Trophoblast cell (in vitro differentiated cells and primary cell): ENCODE results near the gene CSRP2.

Experiments used
- DNase-seq, 2 donors: peaks; one replicate each; pipeline ENCODE4 v3.0.0-alpha.2; 2016
- H2AFZ ChIP-seq: 2 replicates; pipeline ENCODE4 v1.6.1; 2013; ENCODE audit warnings: low read length, moderate library complexity, mild to moderate bottlenecking; ENCODE audit not compliant: insufficient read depth, poor library complexity
- H2AK5ac ChIP-seq: 2 replicates; pipeline ENCODE4 v1.6.1; 2013; ENCODE audit warnings: mild to moderate bottlenecking, low read length
- H2BK120ac ChIP-seq: 2 replicates; pipeline ENCODE4 v1.6.1; 2013; ENCODE audit warnings: low read length, mild to moderate bottlenecking, moderate library complexity; ENCODE audit not compliant: insufficient read depth, poor library complexity
- H2BK12ac ChIP-seq: 2 replicates; pipeline ENCODE4 v1.6.1; 2013; ENCODE audit warnings: mild to moderate bottlenecking, low read length, moderate library complexity
- H2BK5ac ChIP-seq: 2 replicates; pipeline ENCODE4 v1.6.1; 2013; ENCODE audit warnings: low read length, low read depth, moderate library complexity, mild to moderate bottlenecking; ENCODE audit not compliant: poor library complexity
- H3K14ac ChIP-seq: 2 replicates; pipeline ENCODE4 v1.6.1; 2013; ENCODE audit warnings: mild to moderate bottlenecking, low read length
- H3K18ac ChIP-seq: 2 replicates; pipeline ENCODE4 v1.6.1; 2013; ENCODE audit warnings: mild to moderate bottlenecking, low read length
- H3K23ac ChIP-seq: 2 replicates; pipeline ENCODE4 v1.6.1; 2013; ENCODE audit warnings: low read length
- H3K27ac ChIP-seq: 2 replicates; pipeline ENCODE4 v1.5.1; 2013; ENCODE audit warnings: low read depth, mild to moderate bottlenecking, inconsistent platforms, low read length, moderate library complexity
- H3K27me3 ChIP-seq: 2 replicates; pipeline ENCODE4 v1.6.1; 2013; ENCODE audit warnings: inconsistent platforms, mild to moderate bottlenecking, low read length, moderate library complexity; ENCODE audit not compliant: insufficient read depth
- H3K36me3 ChIP-seq, 2 experiments: 1 replicate in 1 of 2; 2 replicates in 1 of 2; pipeline ENCODE4 v1.6.1; 2013; ENCODE audit warnings: low read length in 2 of 2, mild to moderate bottlenecking in 2 of 2, moderate library complexity in 1 of 2; ENCODE audit not compliant: insufficient read depth in 2 of 2, control insufficient read depth in 1 of 2
- H3K4ac ChIP-seq: 2 replicates; pipeline ENCODE4 v1.6.1; 2013; ENCODE audit warnings: low read depth, mild to moderate bottlenecking, low read length, moderate library complexity
- H3K4me1 ChIP-seq, 2 experiments: 1 replicate in 1 of 2; 2 replicates in 1 of 2; pipeline ENCODE4 v1.6.1; 2013; ENCODE audit warnings: low read length in 2 of 2, mild to moderate bottlenecking in 2 of 2, moderate library complexity in 1 of 2; ENCODE audit not compliant: insufficient read depth in 2 of 2, control insufficient read depth in 1 of 2
- H3K4me2 ChIP-seq: 2 replicates; pipeline ENCODE4 v1.6.1; 2013; ENCODE audit warnings: inconsistent platforms, mild to moderate bottlenecking, low read length, moderate library complexity
- H3K4me3 ChIP-seq: 2 replicates; pipeline ENCODE4 v1.5.1; 2013; ENCODE audit warnings: mild to moderate bottlenecking, low read depth, low read length, inconsistent platforms
- H3K79me1 ChIP-seq: one replicate; pipeline ENCODE4 v1.6.1; 2013; ENCODE audit warnings: low read length
- H3K79me2 ChIP-seq: 2 replicates; pipeline ENCODE4 v1.6.1; 2013; ENCODE audit warnings: low read length, mild to moderate bottlenecking; ENCODE audit not compliant: control insufficient read depth, insufficient read depth, poor library complexity
- H3K9ac ChIP-seq: 2 replicates; pipeline ENCODE4 v1.6.1; 2013; ENCODE audit warnings: mild to moderate bottlenecking, low read length
- H3K9me3 ChIP-seq: 2 replicates; pipeline ENCODE4 v1.6.1; 2013; ENCODE audit warnings: low read depth, mild to moderate bottlenecking, control low read depth, inconsistent platforms, low read length; ENCODE audit not compliant: insufficient read depth
- H4K12ac ChIP-seq: 2 replicates; pipeline ENCODE4 v1.6.1; 2013; ENCODE audit warnings: low read depth, mild to moderate bottlenecking, low read length, moderate library complexity
- H4K8ac ChIP-seq: 2 replicates; pipeline ENCODE4 v1.6.1; 2013; ENCODE audit warnings: low read depth, mild to moderate bottlenecking, low read length, moderate library complexity
- H4K91ac ChIP-seq: one replicate; pipeline ENCODE4 v1.6.1; 2013; ENCODE audit warnings: low read depth, mild to moderate bottlenecking, low read length, moderate library complexity
- WGBS: extraction: QIAGEN DNeasy Blood & Tissue Kit; methylation state at CpG from one replicate; pipeline ENCODE4 v1.1.7; 2013; ENCODE audit warnings: missing lambda C conversion rate; ENCODE audit not compliant: insufficient read length, insufficient coverage; ENCODE audit errors: extremely low coverage; 5-methylcytosine and 5-hydroxymethylcytosine counted together

CSRP2 gene

DNA sequence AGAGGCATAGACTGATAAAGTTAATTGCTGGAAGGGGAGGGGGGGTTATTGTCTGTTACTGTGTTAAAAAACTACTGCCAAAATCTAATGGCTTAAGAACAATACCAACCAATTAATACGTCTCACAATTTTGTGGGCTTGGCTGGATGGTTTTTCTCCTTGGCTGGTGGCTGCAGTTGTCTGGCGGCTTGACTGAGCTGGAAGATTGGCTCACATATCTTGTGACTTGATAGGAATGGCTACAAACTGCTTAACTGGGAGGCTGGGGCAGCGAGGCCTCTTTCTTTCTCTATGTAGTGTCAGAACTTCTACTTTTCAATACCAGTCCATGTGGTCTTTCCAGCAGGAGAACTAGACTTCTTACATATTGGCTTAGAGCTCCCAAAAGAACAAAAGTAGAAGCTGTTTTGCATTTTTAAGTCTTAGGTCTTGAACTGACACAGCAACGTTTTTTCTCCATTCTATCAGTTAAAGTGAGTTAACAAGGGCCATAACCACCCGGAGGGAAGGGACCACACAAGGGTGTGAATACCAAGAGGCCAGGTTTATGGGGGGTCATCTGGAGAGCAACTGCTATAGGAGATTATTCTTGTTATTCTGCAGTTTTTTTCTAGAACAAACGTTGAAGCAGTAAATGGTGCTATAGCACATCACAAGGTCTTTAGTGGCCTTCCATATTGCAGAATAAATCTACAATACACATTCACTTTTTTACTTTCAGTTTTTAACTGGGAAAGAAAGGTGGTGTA, 68.0 kb downstream of the CSRP2 start:
- no peak overlapping the region for H2AFZ ChIP-seq
- H3K4me1 ChIP-seq, result no peaks in the 10 kb centered on the region
- no peak overlapping the region for H4K91ac ChIP-seq
- no peak overlapping the region for H2BK5ac ChIP-seq
- no peaks in the 10 kb centered on the region for H3K27me3 ChIP-seq
- no peak overlapping the region for H3K23ac ChIP-seq
- no peak overlapping the region for H3K18ac ChIP-seq
- H3K4me3 ChIP-seq, result no peak overlapping the region
- H2BK120ac ChIP-seq, result no peak overlapping the region
- no peak overlapping the region for H2BK12ac ChIP-seq
- no peaks in the 10 kb centered on the region for H3K79me2 ChIP-seq
- no peaks in the 10 kb centered on the region for H3K79me1 ChIP-seq
- peaks cover 6 to 9% of the 10 kb centered on the region in 2 experiments for H3K36me3 ChIP-seq
- no peak overlapping the region for H3K14ac ChIP-seq
- no peak overlapping the region for H3K27ac ChIP-seq
- no peak overlapping the region for H3K4ac ChIP-seq
- no peak overlapping the region for H4K8ac ChIP-seq
- no peak overlapping the region for H4K12ac ChIP-seq
- H3K9me3 ChIP-seq, result no peaks in the 10 kb centered on the region
- no peak overlapping the region for H3K4me2 ChIP-seq
- no peak overlapping the region for H3K9ac ChIP-seq
- no CpG with 5 or more reads among the region's 6 CpGs for WGBS
- H2AK5ac ChIP-seq, result no peak overlapping the region
- no peak for DNase-seq
